ENCODE measurements around the gene TRAPPC8.
"Not testable (repeated sequence)": the region's sequence is repeated elsewhere in the genome, so short reads cannot be mapped to it uniquely, and the experiment has no call there.

Gene TRAPPC8

DNA sequence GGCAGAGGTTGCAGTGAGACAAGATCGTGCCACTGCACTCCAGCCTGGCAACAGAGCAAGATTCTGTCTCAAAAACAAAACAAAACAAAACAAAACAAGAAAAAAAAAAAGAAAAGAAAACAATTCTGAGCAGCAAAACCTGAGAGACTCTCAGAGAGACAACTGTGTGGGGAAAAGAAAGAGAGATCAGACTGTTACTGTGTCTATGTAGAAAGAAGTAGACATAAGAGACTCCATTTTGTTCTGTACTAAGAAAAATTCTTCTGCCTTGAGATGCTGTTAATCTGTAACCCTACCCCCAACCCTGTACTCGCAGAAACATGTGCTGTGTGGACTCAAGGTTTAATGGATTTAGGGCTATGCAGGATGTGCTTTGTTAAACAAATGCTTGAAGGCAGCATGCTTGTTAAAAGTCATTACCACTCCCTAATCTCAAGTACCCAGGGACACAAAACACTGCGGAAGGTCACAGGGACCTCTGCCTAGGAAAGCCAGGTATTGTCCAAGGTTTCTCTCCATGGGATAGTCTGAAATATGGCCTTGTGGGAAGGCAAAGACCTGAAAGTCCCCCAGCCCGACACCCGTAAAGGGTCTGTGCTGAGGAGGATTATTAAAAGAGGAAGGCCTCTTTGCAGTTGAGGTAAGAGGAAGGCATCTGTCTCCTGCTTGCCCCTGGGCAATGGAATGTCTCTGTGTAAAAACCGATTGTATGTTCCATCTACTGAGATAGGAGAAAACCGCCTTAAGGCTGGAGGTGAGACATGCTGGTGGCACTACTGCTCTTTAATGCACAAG lies 132.4 kb downstream of the TRAPPC8 start:
- H3K4me3 ChIP-seq (ENCODE audit: insufficient read depth in 1 of 2, low read depth in 1 of 2, low read length in 2 of 2); H3K27ac ChIP-seq (ENCODE audit: low read length, poor library complexity, severe bottlenecking); H3K4me1 ChIP-seq (ENCODE audit: control insufficient read depth, insufficient read depth, low read depth, low read length); H3K79me1 ChIP-seq (replicated peaks; ENCODE audit: low read length, poor library complexity, severe bottlenecking); H3K36me3 ChIP-seq (ENCODE audit: control insufficient read depth in 1 of 2, insufficient read depth in 2 of 2, low read depth in 1 of 2, low read length in 2 of 2); H2AK5ac ChIP-seq (ENCODE audit: low read length, severe bottlenecking); H2BK5ac ChIP-seq (ENCODE audit: low read depth, low read length, poor library complexity, severe bottlenecking); H3K27me3 ChIP-seq (ENCODE audit: control insufficient read depth in 1 of 2, insufficient read depth in 1 of 2, low read length in 2 of 2); H3K4ac ChIP-seq (ENCODE audit: low read depth in 1 of 2, low read length in 2 of 2); H3K18ac ChIP-seq (ENCODE audit: low read depth in 1 of 2, low read length in 2 of 2); H2BK15ac ChIP-seq (ENCODE audit: low read depth, poor library complexity, severe bottlenecking); H3K14ac ChIP-seq (ENCODE audit: low read length in 2 of 2); H4K91ac ChIP-seq (ENCODE audit: low read length); H3K4me2 ChIP-seq (ENCODE audit: low read length, poor library complexity, severe bottlenecking); DNase-seq; H3K9me3 ChIP-seq (ENCODE audit: control insufficient read depth, low read length); H2BK120ac ChIP-seq (ENCODE audit: low read depth, low read length); H2AFZ ChIP-seq (ENCODE audit: low read depth, low read length); H4K8ac ChIP-seq (ENCODE audit: low read length); H2BK12ac ChIP-seq (ENCODE audit: low read length in 2 of 2); H3K23ac ChIP-seq (ENCODE audit: low read length in 2 of 2); H3K9ac ChIP-seq (ENCODE audit: low read length): not testable (repeated sequence)
- WGBS = 63% methylated on average over 4 of the region's 7 CpGs

DNA sequence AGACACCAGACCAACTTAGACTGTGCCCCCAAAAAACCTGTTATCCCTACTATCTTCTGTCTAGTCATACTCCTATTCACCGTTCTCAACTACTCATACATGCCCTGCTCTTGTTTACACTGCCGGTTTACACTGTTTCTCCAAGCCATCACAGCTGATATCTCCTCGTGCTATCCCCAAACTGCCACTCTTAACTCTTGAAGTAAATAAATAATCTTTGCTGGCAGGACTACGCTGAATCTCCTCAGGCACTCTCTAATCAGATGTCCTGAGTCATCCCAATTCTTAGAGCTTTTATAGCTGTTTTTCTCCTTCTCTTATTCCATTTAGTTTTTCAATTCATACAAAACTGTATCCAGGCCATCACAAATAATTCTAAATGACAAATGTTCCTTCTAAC lies 133.9 kb downstream of the TRAPPC8 start:
- H2AFZ ChIP-seq (ENCODE audit: low read depth, low read length); H2AK5ac ChIP-seq (ENCODE audit: low read length, severe bottlenecking); H3K36me3 ChIP-seq (ENCODE audit: control insufficient read depth in 1 of 2, insufficient read depth in 2 of 2, low read depth in 1 of 2, low read length in 2 of 2); H2BK5ac ChIP-seq (ENCODE audit: low read depth, low read length, poor library complexity, severe bottlenecking); H4K8ac ChIP-seq (ENCODE audit: low read length); DNase-seq; H3K4me1 ChIP-seq (ENCODE audit: control insufficient read depth, insufficient read depth, low read depth, low read length); H3K9ac ChIP-seq (ENCODE audit: low read length); H3K14ac ChIP-seq (ENCODE audit: low read length in 2 of 2); H3K27me3 ChIP-seq (ENCODE audit: control insufficient read depth in 1 of 2, insufficient read depth in 1 of 2, low read length in 2 of 2); H2BK120ac ChIP-seq (ENCODE audit: low read depth, low read length); H3K9me3 ChIP-seq (ENCODE audit: control insufficient read depth, low read length); H3K4me2 ChIP-seq (ENCODE audit: low read length, poor library complexity, severe bottlenecking); H3K23ac ChIP-seq (ENCODE audit: low read length in 2 of 2); H4K91ac ChIP-seq (ENCODE audit: low read length); H2BK12ac ChIP-seq (ENCODE audit: low read length in 2 of 2); H3K79me1 ChIP-seq (replicated peaks; ENCODE audit: low read length, poor library complexity, severe bottlenecking); H3K4ac ChIP-seq (ENCODE audit: low read depth in 1 of 2, low read length in 2 of 2); H2BK15ac ChIP-seq (ENCODE audit: low read depth, poor library complexity, severe bottlenecking); H3K4me3 ChIP-seq (ENCODE audit: insufficient read depth in 1 of 2, low read depth in 1 of 2, low read length in 2 of 2); H3K27ac ChIP-seq (ENCODE audit: low read length, poor library complexity, severe bottlenecking); H3K18ac ChIP-seq (ENCODE audit: low read depth in 1 of 2, low read length in 2 of 2): not testable (repeated sequence)
- WGBS = 38% methylated on average over 4 of the region's 4 CpGs

DNA sequence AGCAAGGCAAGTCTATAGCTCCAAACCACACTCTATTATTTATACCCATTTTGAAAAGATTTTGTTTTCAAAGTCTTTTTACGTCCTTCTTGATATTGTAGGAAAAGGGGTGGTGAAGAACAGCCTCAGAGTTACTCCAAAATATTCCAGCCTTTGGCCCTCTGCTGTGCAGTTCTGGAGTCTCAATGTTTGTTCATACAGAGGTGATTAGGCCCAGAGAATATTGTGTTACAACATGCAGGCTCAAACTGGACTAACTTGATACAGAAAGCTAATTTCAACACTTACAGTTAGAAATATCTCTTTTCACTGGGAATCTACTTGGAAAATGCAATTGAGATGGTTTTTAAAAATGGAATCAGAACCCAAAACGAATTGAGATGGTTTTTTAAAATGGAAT lies 141.8 kb downstream of the TRAPPC8 start:
- no peaks in the 10 kb centered on the region for H3K79me1 ChIP-seq (replicated peaks; ENCODE audit: low read length, poor library complexity, severe bottlenecking)
- H3K9me3 ChIP-seq (ENCODE audit: control insufficient read depth, low read length) = no peaks in the 10 kb centered on the region
- no peak overlapping the region for H3K14ac ChIP-seq (ENCODE audit: low read length in 2 of 2)
- no peak overlapping the region for H3K9ac ChIP-seq (ENCODE audit: low read length)
- H4K8ac ChIP-seq (ENCODE audit: low read length) = no peak overlapping the region
- H3K27ac ChIP-seq (ENCODE audit: low read length, poor library complexity, severe bottlenecking) = no peak overlapping the region
- no peak overlapping the region for H2AK5ac ChIP-seq (ENCODE audit: low read length, severe bottlenecking)
- no peak overlapping the region for H3K4me3 ChIP-seq (ENCODE audit: insufficient read depth in 1 of 2, low read depth in 1 of 2, low read length in 2 of 2)
- no peak overlapping the region for H3K18ac ChIP-seq (ENCODE audit: low read depth in 1 of 2, low read length in 2 of 2)
- H3K36me3 ChIP-seq (ENCODE audit: control insufficient read depth in 1 of 2, insufficient read depth in 2 of 2, low read depth in 1 of 2, low read length in 2 of 2) = no peaks in the 10 kb centered on the region
- DNase-seq = no peak
- H3K4me2 ChIP-seq (ENCODE audit: low read length, poor library complexity, severe bottlenecking) = no peak overlapping the region
- no peak overlapping the region for H3K23ac ChIP-seq (ENCODE audit: low read length in 2 of 2)
- no peak overlapping the region for H4K91ac ChIP-seq (ENCODE audit: low read length)
- H2BK120ac ChIP-seq (ENCODE audit: low read depth, low read length) = no peak overlapping the region
- WGBS = 38% methylated on average over 2 of the region's 2 CpGs
- no peaks in the 10 kb centered on the region for H3K4me1 ChIP-seq (ENCODE audit: control insufficient read depth, insufficient read depth, low read depth, low read length)
- H2BK5ac ChIP-seq (ENCODE audit: low read depth, low read length, poor library complexity, severe bottlenecking) = no peak overlapping the region
- no peaks in the 10 kb centered on the region for H3K27me3 ChIP-seq (ENCODE audit: control insufficient read depth in 1 of 2, insufficient read depth in 1 of 2, low read length in 2 of 2)
- H3K4ac ChIP-seq (ENCODE audit: low read depth in 1 of 2, low read length in 2 of 2) = no peak overlapping the region
- no peak overlapping the region for H2BK15ac ChIP-seq (ENCODE audit: low read depth, poor library complexity, severe bottlenecking)
- H2AFZ ChIP-seq (ENCODE audit: low read depth, low read length) = no peak overlapping the region
- no peak overlapping the region for H2BK12ac ChIP-seq (ENCODE audit: low read length in 2 of 2)

DNA sequence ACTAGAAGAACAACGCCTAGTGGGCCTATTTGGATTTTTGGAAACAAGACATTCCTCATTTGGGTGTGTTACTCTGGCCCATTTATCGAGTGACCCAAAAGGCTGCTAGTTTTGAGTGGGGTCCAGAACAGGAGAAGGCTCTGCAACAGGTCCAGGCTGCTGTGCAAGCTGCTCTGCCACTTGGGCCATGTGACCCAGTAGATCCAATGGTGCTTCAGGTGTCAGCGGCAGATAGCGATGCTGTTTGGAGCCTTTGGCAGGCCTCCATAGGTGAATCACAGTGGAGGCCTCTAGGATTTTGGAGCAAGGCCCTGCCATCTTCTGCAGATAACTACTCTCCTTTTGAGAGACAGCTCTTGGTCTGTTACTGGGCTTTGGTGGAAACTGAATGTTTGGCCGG lies 143.7 kb downstream of the TRAPPC8 start:
- H3K18ac ChIP-seq (ENCODE audit: low read depth in 1 of 2, low read length in 2 of 2); H3K9ac ChIP-seq (ENCODE audit: low read length); H3K4me1 ChIP-seq (ENCODE audit: control insufficient read depth, insufficient read depth, low read depth, low read length); H3K4ac ChIP-seq (ENCODE audit: low read depth in 1 of 2, low read length in 2 of 2); H2BK120ac ChIP-seq (ENCODE audit: low read depth, low read length); H4K91ac ChIP-seq (ENCODE audit: low read length); H2BK12ac ChIP-seq (ENCODE audit: low read length in 2 of 2); H3K4me2 ChIP-seq (ENCODE audit: low read length, poor library complexity, severe bottlenecking); H2BK15ac ChIP-seq (ENCODE audit: low read depth, poor library complexity, severe bottlenecking); H3K9me3 ChIP-seq (ENCODE audit: control insufficient read depth, low read length); H4K8ac ChIP-seq (ENCODE audit: low read length); H2AFZ ChIP-seq (ENCODE audit: low read depth, low read length); H3K27ac ChIP-seq (ENCODE audit: low read length, poor library complexity, severe bottlenecking); H3K23ac ChIP-seq (ENCODE audit: low read length in 2 of 2); H2AK5ac ChIP-seq (ENCODE audit: low read length, severe bottlenecking); H3K4me3 ChIP-seq (ENCODE audit: insufficient read depth in 1 of 2, low read depth in 1 of 2, low read length in 2 of 2); H3K36me3 ChIP-seq (ENCODE audit: control insufficient read depth in 1 of 2, insufficient read depth in 2 of 2, low read depth in 1 of 2, low read length in 2 of 2); H3K27me3 ChIP-seq (ENCODE audit: control insufficient read depth in 1 of 2, insufficient read depth in 1 of 2, low read length in 2 of 2); DNase-seq; H3K14ac ChIP-seq (ENCODE audit: low read length in 2 of 2); H2BK5ac ChIP-seq (ENCODE audit: low read depth, low read length, poor library complexity, severe bottlenecking); H3K79me1 ChIP-seq (replicated peaks; ENCODE audit: low read length, poor library complexity, severe bottlenecking): not testable (repeated sequence)
- WGBS = 84% methylated on average over 5 of the region's 5 CpGs
